ENCODE measurements around the gene SAPCD1. TPM values are rescaled to one million over a fixed set of nuclear protein-coding genes. Genes with fewer than 3 reads are reported as not detected.
A peak's percentile ranks its signal among the peaks of the same experiment; 100 is the strongest.

Gene SAPCD1
- total and polyA plus RNA-seq, 2 donors (not counting 1 experiment from before 2014, with no cell fraction given) = 12.9 TPM

DNA sequence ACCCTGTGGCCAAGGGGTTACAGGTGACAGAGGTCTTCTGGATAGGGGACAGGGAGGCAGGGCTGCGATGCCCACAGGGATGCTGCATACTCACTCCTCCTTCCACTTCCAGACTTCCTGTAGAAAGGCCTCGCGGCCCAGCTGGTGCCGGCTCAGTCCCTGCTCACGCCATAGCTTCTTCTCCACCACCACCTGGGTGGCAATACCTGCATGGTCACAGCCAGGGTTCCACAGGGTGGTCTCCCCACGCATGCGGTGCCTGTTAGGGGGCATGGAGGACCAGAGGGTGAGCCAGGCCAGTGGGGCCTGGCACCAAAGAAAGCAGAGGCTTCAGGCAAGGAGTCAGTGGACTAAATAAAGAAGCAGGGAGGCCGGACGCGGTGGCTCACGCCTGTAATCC, 23.0 kb downstream of the SAPCD1 start:
- TF ChIP-seq EZH2 (IDR thresholded peaks at IDR 0.05; ENCODE audit: borderline replicate concordance, insufficient read depth, low read depth, low read length, poor library complexity, severe bottlenecking) = no peak
- 98% methylated on average over 7 of the region's 11 CpGs for WGBS (ENCODE audit: insufficient coverage)
- CTCF ChIA-PET = interaction anchor here (1.5 kb wide), 1 partner anchor 29 kb away, joined by 4 read pairs; the partner anchor contains the start of genes HSPA1A and HSPA1L
- Histone ChIP-seq H3K4me1 (ENCODE audit: control insufficient read depth in 2 of 2, insufficient read depth in 2 of 2, low read length in 2 of 2) (peaks cover 15 to 30% of the 10 kb centered on the region in 2 donors), H3K36me3 (replicated peaks in 1 of 2; ENCODE audit: control extremely low read depth in 1 of 2, control insufficient read depth in 1 of 2, extremely low read depth in 1 of 2, insufficient read depth in 2 of 2, low read length in 1 of 2) (peaks cover 0 to 50% of the 10 kb centered on the region in 2 experiments), H3K9me3 (ENCODE audit: control extremely low read depth in 1 of 3, control insufficient read depth in 2 of 3, insufficient read depth in 1 of 3, low read length in 2 of 3) (no peaks in the 10 kb centered on the region), H3K79me2 (ENCODE audit: control insufficient read depth, insufficient read depth, low read length) (peaks cover 35% of the 10 kb centered on the region), H3K27me3 (replicated peaks in 1 of 4; ENCODE audit: control extremely low read depth in 1 of 4, control insufficient read depth in 3 of 4, insufficient read depth in 4 of 4, low read length in 3 of 4) (no peaks in the 10 kb centered on the region), H3K27ac (ENCODE audit: low read length in 2 of 2) (no peak overlapping the region), H3K4me2 (replicated peaks; ENCODE audit: low read depth, low read length, poor library complexity, severe bottlenecking) (no peak overlapping the region), H2AFZ (ENCODE audit: insufficient read depth, low read depth, low read length, poor library complexity, severe bottlenecking) (no peak overlapping the region), H4K20me1 (ENCODE audit: control insufficient read depth, insufficient read depth, low read length, poor library complexity, severe bottlenecking) (no peaks in the 10 kb centered on the region), H3K4me3 (ENCODE audit: control extremely low read depth in 1 of 5, extremely low read depth in 1 of 5, insufficient read depth in 1 of 5, low read depth in 2 of 5, low read length in 4 of 5) (no peak overlapping the region), H3K9ac (ENCODE audit: low read length) (no peak overlapping the region)
- Mint-ChIP-seq H3K4me3 (no peak overlapping the region), H3K4me1 (peaks cover 13% of the 10 kb centered on the region), H3K9me3 (ENCODE audit: insufficient read depth) (no peaks in the 10 kb centered on the region), H3K27ac (no peak overlapping the region), H3K27me3 (no peaks in the 10 kb centered on the region)
- DNase-seq (no peak), ATAC-seq (ENCODE audit: low read depth) (no peak)
- POLR2A ChIA-PET = no interaction called here
- intact Hi-C loops (cut with micrococcal nuclease) = no loop called here

DNA sequence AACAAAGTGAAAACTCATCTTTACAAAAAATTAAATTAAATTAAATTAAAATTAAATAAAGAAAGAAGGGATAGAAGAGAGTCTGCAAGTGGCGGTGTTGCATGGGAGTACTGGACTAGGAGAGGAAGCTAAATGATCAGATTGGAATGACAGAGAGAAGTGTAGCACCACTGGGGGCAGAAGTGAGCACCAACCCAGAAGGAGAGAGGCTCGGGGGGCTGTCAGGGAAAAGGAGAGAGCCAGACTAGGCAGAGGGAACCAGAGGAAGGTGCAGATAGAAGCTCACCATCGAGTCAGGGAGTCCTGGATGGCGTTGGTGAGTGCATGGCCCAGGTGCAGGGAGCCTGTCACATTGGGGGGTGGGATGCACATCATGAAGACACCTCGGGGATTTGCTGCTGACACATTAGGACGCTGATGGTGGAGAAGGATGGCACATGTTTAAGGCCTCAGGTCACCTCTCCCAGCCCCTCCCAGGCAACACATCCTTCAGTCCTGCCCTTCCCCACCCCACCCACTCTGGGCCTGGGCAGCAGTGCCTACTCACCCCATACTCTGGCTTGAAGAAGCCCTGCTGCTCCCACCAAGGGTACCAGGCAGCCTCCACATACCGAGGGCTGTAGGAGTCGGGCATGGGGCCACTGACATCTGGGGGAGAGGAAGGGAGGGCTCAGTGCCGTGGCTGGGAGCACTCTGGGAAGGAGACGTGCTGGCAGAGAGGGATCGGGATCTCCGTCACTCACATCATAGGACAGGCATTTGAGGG, 29.1 kb downstream of the SAPCD1 start:
- H3K9me3 ChIP-seq (ENCODE audit: control extremely low read depth in 1 of 3, control insufficient read depth in 2 of 3, insufficient read depth in 1 of 3, low read length in 2 of 3) = no peaks in the 10 kb centered on the region
- DNase-seq (peak; percentile 47), ATAC-seq (ENCODE audit: low read depth) (no peak)
- H3K36me3 ChIP-seq (replicated peaks in 1 of 2; ENCODE audit: control extremely low read depth in 1 of 2, control insufficient read depth in 1 of 2, extremely low read depth in 1 of 2, insufficient read depth in 2 of 2, low read length in 1 of 2) = peaks cover 0 to 17% of the 10 kb centered on the region in 2 experiments
- H3K27ac ChIP-seq (ENCODE audit: low read length in 2 of 2) = peak overlapping the region in 1 of 2 donors; percentile 12
- no peak overlapping the region for H3K4me3 ChIP-seq (ENCODE audit: control extremely low read depth in 1 of 5, extremely low read depth in 1 of 5, insufficient read depth in 1 of 5, low read depth in 2 of 5, low read length in 4 of 5)
- H3K79me2 ChIP-seq (ENCODE audit: control insufficient read depth, insufficient read depth, low read length) = peaks cover 37% of the 10 kb centered on the region
- H3K9ac ChIP-seq (ENCODE audit: low read length) = no peak overlapping the region
- TF ChIP-seq, protein P1, sequence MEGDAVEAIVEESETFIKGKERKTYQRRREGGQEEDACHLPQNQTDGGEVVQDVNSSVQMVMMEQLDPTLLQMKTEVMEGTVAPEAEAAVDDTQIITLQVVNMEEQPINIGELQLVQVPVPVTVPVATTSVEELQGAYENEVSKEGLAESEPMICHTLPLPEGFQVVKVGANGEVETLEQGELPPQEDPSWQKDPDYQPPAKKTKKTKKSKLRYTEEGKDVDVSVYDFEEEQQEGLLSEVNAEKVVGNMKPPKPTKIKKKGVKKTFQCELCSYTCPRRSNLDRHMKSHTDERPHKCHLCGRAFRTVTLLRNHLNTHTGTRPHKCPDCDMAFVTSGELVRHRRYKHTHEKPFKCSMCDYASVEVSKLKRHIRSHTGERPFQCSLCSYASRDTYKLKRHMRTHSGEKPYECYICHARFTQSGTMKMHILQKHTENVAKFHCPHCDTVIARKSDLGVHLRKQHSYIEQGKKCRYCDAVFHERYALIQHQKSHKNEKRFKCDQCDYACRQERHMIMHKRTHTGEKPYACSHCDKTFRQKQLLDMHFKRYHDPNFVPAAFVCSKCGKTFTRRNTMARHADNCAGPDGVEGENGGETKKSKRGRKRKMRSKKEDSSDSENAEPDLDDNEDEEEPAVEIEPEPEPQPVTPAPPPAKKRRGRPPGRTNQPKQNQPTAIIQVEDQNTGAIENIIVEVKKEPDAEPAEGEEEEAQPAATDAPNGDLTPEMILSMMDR (IDR thresholded peaks at IDR 0.05) = peak; percentile 71
- no peak for TF ChIP-seq EZH2 (IDR thresholded peaks at IDR 0.05; ENCODE audit: borderline replicate concordance, insufficient read depth, low read depth, low read length, poor library complexity, severe bottlenecking)
- H3K4me3 Mint-ChIP-seq = peak overlapping the region; percentile 15
- H3K27ac Mint-ChIP-seq = peak overlapping the region; percentile 70
- H3K27me3 Mint-ChIP-seq = no peaks in the 10 kb centered on the region
- peaks cover 45 to 71% of the 10 kb centered on the region in 2 donors for H3K4me1 ChIP-seq (ENCODE audit: control insufficient read depth in 2 of 2, insufficient read depth in 2 of 2, low read length in 2 of 2)
- H3K9me3 Mint-ChIP-seq (ENCODE audit: insufficient read depth) = no peaks in the 10 kb centered on the region
- H4K20me1 ChIP-seq (ENCODE audit: control insufficient read depth, insufficient read depth, low read length, poor library complexity, severe bottlenecking) = no peaks in the 10 kb centered on the region
- intact Hi-C loops (cut with micrococcal nuclease) = no loop called here
- H3K27me3 ChIP-seq (replicated peaks in 1 of 4; ENCODE audit: control extremely low read depth in 1 of 4, control insufficient read depth in 3 of 4, insufficient read depth in 4 of 4, low read length in 3 of 4) = no peaks in the 10 kb centered on the region
- ChIA-PET POLR2A (interaction anchor here (0.7 kb wide), 1 partner anchor 15 kb away, joined by 3 read pairs; the partner anchor contains the start of gene LSM2), CTCF (interaction anchor here (0.5 to 3.4 kb wide), 8 partner anchors 9 to 62 kb away, joined by 3 to 34 read pairs (median 4); partner anchors contain the start of genes CLIC1, LSM2 and MSH5)
- peak overlapping the region; percentile 8 for H3K4me2 ChIP-seq (replicated peaks; ENCODE audit: low read depth, low read length, poor library complexity, severe bottlenecking)
- H2AFZ ChIP-seq (ENCODE audit: insufficient read depth, low read depth, low read length, poor library complexity, severe bottlenecking) = no peak overlapping the region
- H3K4me1 Mint-ChIP-seq = peaks cover 47% of the 10 kb centered on the region
- WGBS (ENCODE audit: insufficient coverage) = 81% methylated on average over 8 of the region's 12 CpGs

Data from B cell (primary cell).